GM11168 (cell line): ENCODE results near the gene DES.

ENCODE experiments used
- in situ Hi-C: fragments of 300-500 bp; cut with MboI; formaldehyde crosslinking; loops from one replicate; pipeline ENCODE4 v1.12.0; 2022; ENCODE audit warnings: low sequenced_read_pairs; ENCODE audit not compliant: unreplicated experiment

DES gene

DNA sequence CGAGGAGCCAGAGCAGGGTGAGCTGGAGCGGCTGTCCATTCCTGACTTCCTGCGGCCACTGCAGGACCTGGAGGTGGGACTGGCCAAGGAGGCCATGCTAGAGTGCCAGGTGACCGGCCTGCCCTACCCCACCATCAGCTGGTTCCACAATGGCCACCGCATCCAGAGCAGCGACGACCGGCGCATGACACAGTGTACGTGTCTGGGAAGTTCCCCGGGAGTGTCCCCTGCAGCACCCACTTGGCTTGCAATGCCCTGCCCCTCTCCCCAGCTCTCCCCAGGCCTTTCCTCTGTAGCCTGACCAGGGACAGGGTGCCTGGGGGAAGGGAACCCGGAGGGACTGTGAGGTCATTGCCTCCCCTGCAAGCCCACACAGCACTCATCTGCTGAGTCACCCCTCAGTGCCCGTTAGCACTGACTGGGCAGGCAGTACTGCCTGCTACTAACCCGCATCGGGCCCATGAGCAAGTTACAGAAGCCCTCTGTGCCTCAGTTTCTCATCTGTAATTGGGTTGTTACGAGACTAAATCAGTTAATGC, 51.1 kb downstream of the DES start:
- in situ Hi-C loops: no loop called here

GRCh38 chr2:219470429-219470828, 52.3 kb downstream of the DES start:
- in situ Hi-C loops: loop anchor here (10.0 kb wide), 1 partner anchor 54 kb away; no protein-coding TSS in a partner anchor

GRCh38 chr2:219471476-219472371, 53.5 kb downstream of the DES start:
- in situ Hi-C loops: loop anchor here (10.0 kb wide), 1 partner anchor 53 kb away; no protein-coding TSS in a partner anchor

DNA sequence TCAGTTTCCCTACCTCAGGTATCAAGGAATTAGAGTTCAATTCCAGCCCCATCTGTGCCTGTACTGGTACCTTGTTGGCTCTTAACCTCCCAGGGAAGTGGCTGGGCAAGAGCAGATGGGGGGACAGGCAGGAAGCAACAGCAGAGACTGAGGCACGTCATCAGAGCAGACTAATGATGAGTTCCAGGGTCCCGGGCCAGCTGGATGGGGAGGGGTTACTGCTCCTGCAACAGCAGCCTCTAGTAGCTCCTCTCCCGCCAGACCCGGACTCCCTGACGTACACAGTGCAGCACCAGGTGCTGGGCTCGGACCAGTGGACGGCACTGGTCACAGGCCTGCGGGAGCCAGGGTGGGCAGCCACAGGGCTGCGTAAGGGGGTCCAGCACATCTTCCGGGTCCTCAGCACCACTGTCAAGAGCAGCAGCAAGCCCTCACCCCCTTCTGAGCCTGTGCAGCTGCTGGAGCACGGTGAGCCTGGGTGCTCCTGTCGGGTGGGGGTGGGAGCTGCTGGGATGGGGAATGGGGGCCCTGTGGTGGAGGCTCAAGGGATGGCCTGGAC, 54.5 kb downstream of the DES start:
- in situ Hi-C loops: loop anchor here (10.0 kb wide), 1 partner anchor 52 kb away; no protein-coding TSS in a partner anchor

GRCh38 chr2:219473511-219473910, 55.3 kb downstream of the DES start:
- in situ Hi-C loops: loop anchor here (10.0 kb wide), 1 partner anchor 51 kb away; no protein-coding TSS in a partner anchor

DNA sequence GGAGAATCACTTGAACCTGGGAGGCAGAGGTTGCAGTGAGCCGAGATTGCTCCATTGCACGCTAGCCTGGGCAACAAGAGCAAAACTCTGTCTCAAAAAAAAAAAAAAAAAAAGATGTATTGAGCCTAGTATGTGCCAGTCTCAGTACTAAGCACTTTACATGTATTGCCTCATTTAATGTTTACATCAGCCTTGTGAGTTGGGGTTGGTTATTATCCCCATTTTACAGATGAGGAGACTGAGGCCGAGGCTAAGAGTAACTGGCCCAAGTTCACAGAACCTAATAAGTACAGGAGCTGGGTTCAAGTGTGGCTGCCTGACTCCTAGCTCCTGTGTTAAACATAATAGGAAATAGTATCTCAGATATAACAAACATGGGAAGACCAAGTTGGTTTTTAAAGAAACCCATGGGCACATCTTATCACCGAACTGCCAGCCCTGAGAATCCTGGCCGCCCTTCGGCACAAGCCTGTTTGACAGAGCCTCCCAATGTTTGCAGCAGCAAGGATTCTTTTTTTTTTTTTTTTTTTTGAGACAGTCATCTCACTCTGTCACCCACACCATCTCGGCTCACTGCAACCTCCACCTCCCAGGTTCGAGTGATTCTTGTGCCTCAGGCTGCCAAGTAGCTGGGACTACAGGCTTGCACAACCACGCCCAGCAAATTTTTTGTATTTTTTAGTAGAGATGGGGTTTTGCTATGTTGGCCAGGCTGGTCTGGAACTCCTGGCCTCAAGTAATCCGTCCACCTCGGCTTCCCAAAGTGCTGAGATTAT, 56.3 kb downstream of the DES start:
- in situ Hi-C loops: loop anchor here (10.0 kb wide), 1 partner anchor 50 kb away; no protein-coding TSS in a partner anchor

GRCh38 chr2:219475278-219475677, 57.1 kb downstream of the DES start:
- in situ Hi-C loops: loop anchor here (10.0 kb wide), 1 partner anchor 50 kb away; no protein-coding TSS in a partner anchor

GRCh38 chr2:219475697-219476651, 57.8 kb downstream of the DES start:
- in situ Hi-C loops: loop anchor here (10.0 kb wide), 1 partner anchor 49 kb away; no protein-coding TSS in a partner anchor
